ENCODE measurements around the gene SMARCA1. TPM values are rescaled to one million over a fixed set of nuclear protein-coding genes. Genes with fewer than 3 reads are reported as not detected.

SMARCA1 gene
- total and polyA plus RNA-seq, 2 of the 13 experiments (the other 11 are each of a cell fraction or from before 2014, with no cell fraction given), result 97.7 to 145 TPM

DNA sequence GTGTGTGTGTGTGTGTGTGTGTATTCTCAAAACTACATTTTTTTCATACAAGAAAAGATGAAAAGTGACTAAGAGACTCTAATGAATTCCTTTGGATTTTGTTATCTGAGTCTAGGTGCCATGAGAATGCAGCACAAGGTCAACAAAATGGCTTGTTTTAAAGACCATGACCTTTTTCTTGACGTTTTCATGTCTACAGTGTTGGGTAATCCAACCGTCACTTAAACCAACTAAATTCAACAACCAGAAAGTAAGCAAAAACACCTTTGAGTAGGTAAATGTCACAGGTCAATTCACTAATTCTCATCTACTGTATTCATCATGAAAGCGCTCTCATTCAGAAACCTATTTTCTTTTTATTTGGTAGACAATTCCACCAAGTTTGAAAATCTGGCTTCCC is 3.1 kb downstream of the SMARCA1 start (continued):
- TF ChIP-seq HIVEP1 (CRISPR knock-in tag; IDR thresholded peaks at IDR 0.05) (no peak), SMAD9 (CRISPR knock-in tag; IDR thresholded peaks at IDR 0.05) (no peak), TCF7 (IDR thresholded peaks at IDR 0.05; ENCODE audit: low read depth) (no peak), JARID2 (CRISPR knock-in tag; IDR thresholded peaks at IDR 0.05; ENCODE audit: insufficient replicate concordance) (no peak), RBFOX2 (IDR thresholded peaks at IDR 0.05; ENCODE audit: low read depth, low read length) (0 out of 2 replicates have a peak, but pooled peaks have one; percentile 20), IKZF4 (CRISPR knock-in tag; IDR thresholded peaks at IDR 0.05; ENCODE audit: borderline replicate concordance, low read depth, not compliant biosample characterization) (no peak), MEIS2 (CRISPR knock-in tag; IDR thresholded peaks at IDR 0.05) (no peak), ASH2L (IDR thresholded peaks at IDR 0.05; ENCODE audit: insufficient read length, low read depth, low read length) (no peak), ATF1 (CRISPR knock-in tag; IDR thresholded peaks at IDR 0.05) (0 out of 2 replicates have a peak, but pooled peaks have one; percentile 27), ZNF121 (CRISPR knock-in tag; IDR thresholded peaks at IDR 0.05) (no peak), ZNF616 (CRISPR knock-in tag; IDR thresholded peaks at IDR 0.05; ENCODE audit: low read depth) (no peak), FOXA1 (IDR thresholded peaks at IDR 0.05) (no peak), FOXA1 (CRISPR knock-in tag; IDR thresholded peaks at IDR 0.05) (0 out of 2 replicates have a peak, but pooled peaks have one; percentile 14), ZNF205 (CRISPR knock-in tag; IDR thresholded peaks at IDR 0.05) (no peak), RXRB (CRISPR knock-in tag; IDR thresholded peaks at IDR 0.05; ENCODE audit: borderline replicate concordance) (peak; percentile 12; the same call in 1 of the 2 replicates), ZSCAN9 (CRISPR knock-in tag; IDR thresholded peaks at IDR 0.05; ENCODE audit: borderline replicate concordance) (no peak), ZNF878 (CRISPR knock-in tag; IDR thresholded peaks at IDR 0.05) (0 out of 2 replicates have a peak, but pooled peaks have one; percentile 22)
- TF ChIP-seq, protein P1, sequence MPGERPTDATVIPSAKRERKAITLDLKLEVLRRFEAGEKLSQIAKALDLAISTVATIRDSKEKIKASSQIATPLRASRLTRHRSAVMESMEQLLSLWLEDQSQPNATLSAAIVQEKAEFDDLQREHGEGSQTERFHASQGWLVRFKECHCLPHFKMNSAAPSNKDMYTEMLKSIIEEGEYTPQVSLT (CRISPR knock-in tag; IDR thresholded peaks at IDR 0.05; ENCODE audit: borderline replicate concordance, low read depth), result no peak
- TF ChIP-seq, protein P2, sequence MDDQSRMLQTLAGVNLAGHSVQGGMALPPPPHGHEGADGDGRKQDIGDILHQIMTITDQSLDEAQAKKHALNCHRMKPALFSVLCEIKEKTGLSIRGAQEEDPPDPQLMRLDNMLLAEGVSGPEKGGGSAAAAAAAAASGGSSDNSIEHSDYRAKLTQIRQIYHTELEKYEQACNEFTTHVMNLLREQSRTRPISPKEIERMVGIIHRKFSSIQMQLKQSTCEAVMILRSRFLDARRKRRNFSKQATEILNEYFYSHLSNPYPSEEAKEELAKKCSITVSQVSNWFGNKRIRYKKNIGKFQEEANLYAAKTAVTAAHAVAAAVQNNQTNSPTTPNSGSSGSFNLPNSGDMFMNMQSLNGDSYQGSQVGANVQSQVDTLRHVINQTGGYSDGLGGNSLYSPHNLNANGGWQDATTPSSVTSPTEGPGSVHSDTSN (CRISPR knock-in tag; IDR thresholded peaks at IDR 0.05; ENCODE audit: borderline replicate concordance), result no peak
- TF ChIP-seq, protein P3, sequence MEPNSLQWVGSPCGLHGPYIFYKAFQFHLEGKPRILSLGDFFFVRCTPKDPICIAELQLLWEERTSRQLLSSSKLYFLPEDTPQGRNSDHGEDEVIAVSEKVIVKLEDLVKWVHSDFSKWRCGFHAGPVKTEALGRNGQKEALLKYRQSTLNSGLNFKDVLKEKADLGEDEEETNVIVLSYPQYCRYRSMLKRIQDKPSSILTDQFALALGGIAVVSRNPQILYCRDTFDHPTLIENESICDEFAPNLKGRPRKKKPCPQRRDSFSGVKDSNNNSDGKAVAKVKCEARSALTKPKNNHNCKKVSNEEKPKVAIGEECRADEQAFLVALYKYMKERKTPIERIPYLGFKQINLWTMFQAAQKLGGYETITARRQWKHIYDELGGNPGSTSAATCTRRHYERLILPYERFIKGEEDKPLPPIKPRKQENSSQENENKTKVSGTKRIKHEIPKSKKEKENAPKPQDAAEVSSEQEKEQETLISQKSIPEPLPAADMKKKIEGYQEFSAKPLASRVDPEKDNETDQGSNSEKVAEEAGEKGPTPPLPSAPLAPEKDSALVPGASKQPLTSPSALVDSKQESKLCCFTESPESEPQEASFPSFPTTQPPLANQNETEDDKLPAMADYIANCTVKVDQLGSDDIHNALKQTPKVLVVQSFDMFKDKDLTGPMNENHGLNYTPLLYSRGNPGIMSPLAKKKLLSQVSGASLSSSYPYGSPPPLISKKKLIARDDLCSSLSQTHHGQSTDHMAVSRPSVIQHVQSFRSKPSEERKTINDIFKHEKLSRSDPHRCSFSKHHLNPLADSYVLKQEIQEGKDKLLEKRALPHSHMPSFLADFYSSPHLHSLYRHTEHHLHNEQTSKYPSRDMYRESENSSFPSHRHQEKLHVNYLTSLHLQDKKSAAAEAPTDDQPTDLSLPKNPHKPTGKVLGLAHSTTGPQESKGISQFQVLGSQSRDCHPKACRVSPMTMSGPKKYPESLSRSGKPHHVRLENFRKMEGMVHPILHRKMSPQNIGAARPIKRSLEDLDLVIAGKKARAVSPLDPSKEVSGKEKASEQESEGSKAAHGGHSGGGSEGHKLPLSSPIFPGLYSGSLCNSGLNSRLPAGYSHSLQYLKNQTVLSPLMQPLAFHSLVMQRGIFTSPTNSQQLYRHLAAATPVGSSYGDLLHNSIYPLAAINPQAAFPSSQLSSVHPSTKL (CRISPR knock-in tag; IDR thresholded peaks at IDR 0.05), result peak; percentile 46
- TF ChIP-seq, protein P4, sequence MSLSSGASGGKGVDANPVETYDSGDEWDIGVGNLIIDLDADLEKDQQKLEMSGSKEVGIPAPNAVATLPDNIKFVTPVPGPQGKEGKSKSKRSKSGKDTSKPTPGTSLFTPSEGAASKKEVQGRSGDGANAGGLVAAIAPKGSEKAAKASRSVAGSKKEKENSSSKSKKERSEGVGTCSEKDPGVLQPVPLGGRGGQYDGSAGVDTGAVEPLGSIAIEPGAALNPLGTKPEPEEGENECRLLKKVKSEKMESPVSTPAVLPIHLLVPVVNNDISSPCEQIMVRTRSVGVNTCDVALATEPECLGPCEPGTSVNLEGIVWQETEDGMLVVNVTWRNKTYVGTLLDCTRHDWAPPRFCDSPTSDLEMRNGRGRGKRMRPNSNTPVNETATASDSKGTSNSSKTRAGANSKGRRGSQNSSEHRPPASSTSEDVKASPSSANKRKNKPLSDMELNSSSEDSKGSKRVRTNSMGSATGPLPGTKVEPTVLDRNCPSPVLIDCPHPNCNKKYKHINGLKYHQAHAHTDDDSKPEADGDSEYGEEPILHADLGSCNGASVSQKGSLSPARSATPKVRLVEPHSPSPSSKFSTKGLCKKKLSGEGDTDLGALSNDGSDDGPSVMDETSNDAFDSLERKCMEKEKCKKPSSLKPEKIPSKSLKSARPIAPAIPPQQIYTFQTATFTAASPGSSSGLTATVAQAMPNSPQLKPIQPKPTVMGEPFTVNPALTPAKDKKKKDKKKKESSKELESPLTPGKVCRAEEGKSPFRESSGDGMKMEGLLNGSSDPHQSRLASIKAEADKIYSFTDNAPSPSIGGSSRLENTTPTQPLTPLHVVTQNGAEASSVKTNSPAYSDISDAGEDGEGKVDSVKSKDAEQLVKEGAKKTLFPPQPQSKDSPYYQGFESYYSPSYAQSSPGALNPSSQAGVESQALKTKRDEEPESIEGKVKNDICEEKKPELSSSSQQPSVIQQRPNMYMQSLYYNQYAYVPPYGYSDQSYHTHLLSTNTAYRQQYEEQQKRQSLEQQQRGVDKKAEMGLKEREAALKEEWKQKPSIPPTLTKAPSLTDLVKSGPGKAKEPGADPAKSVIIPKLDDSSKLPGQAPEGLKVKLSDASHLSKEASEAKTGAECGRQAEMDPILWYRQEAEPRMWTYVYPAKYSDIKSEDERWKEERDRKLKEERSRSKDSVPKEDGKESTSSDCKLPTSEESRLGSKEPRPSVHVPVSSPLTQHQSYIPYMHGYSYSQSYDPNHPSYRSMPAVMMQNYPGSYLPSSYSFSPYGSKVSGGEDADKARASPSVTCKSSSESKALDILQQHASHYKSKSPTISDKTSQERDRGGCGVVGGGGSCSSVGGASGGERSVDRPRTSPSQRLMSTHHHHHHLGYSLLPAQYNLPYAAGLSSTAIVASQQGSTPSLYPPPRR (CRISPR knock-in tag; IDR thresholded peaks at IDR 0.05; ENCODE audit: borderline replicate concordance), result no peak
